Mesendoderm (in vitro differentiated cells): ENCODE results near the gene FYN.

Experiments used
- DNase-seq: peaks from one replicate; pipeline ENCODE4 v3.0.0; 2013
- H2AK5ac ChIP-seq: 2 replicates; pipeline ENCODE4 v1.6.1; 2013; ENCODE audit warnings: low read length, inconsistent platforms
- H2BK120ac ChIP-seq: 2 replicates; pipeline ENCODE4 v1.6.1; 2013; ENCODE audit warnings: low read depth, mild to moderate bottlenecking, low read length, moderate library complexity, mixed read lengths
- H2BK15ac ChIP-seq: replicated peaks from 2 replicates; pipeline ENCODE4 v1.6.1; 2013; ENCODE audit warnings: low read depth, mild to moderate bottlenecking, moderate library complexity
- H2BK5ac ChIP-seq: 2 replicates; pipeline ENCODE4 v1.6.1; 2013; ENCODE audit warnings: low read length, inconsistent platforms
- H3K18ac ChIP-seq: 2 replicates; pipeline ENCODE4 v1.6.1; 2013; ENCODE audit warnings: mild to moderate bottlenecking, low read length, mixed read lengths
- H3K23ac ChIP-seq: one replicate; pipeline ENCODE4 v1.6.1; 2013; ENCODE audit warnings: low read length
- H3K27ac ChIP-seq: 2 replicates; pipeline ENCODE4 v1.5.1; 2013; ENCODE audit warnings: low read depth, mild to moderate bottlenecking, inconsistent platforms, low read length, moderate library complexity
- H3K27me3 ChIP-seq: 2 replicates; pipeline ENCODE4 v1.6.1; 2013; ENCODE audit warnings: low read length, control low read depth, mild to moderate bottlenecking, inconsistent platforms; ENCODE audit not compliant: insufficient read depth, poor library complexity
- H3K36me3 ChIP-seq: 2 replicates; pipeline ENCODE4 v1.6.1; 2013; ENCODE audit warnings: low read length, inconsistent platforms; ENCODE audit not compliant: control insufficient read depth, insufficient read depth
- H3K4ac ChIP-seq: one replicate; pipeline ENCODE4 v1.6.1; 2013; ENCODE audit warnings: low read depth, mild to moderate bottlenecking, low read length, moderate library complexity
- H3K4me1 ChIP-seq: 2 replicates; pipeline ENCODE4 v1.6.1; 2013; ENCODE audit warnings: low read depth, low read length, inconsistent platforms; ENCODE audit not compliant: control insufficient read depth
- H3K4me2 ChIP-seq: 2 replicates; pipeline ENCODE4 v1.6.1; 2013; ENCODE audit warnings: low read length
- H3K4me3 ChIP-seq: 2 replicates; pipeline ENCODE4 v1.5.1; 2013; ENCODE audit warnings: mild to moderate bottlenecking, low read length
- H3K56ac ChIP-seq: one replicate; pipeline ENCODE4 v1.6.1; 2013; ENCODE audit warnings: low read length
- H3K79me1 ChIP-seq: 2 replicates; pipeline ENCODE4 v1.6.1; 2013; ENCODE audit warnings: low read length, inconsistent platforms
- H3K79me2 ChIP-seq: 2 replicates; pipeline ENCODE4 v1.6.1; 2013; ENCODE audit warnings: mild to moderate bottlenecking, low read length; ENCODE audit not compliant: control insufficient read depth, insufficient read depth
- H3K9ac ChIP-seq: 2 replicates; pipeline ENCODE4 v1.6.1; 2013; ENCODE audit warnings: low read length, inconsistent platforms
- H4K5ac ChIP-seq: one replicate; pipeline ENCODE4 v1.6.1; 2013; ENCODE audit warnings: low read length
- H4K8ac ChIP-seq: one replicate; pipeline ENCODE4 v1.6.1; 2013; ENCODE audit warnings: low read depth, mild to moderate bottlenecking, control low read depth, low read length, moderate library complexity
- WGBS: extraction: QIAGEN DNeasy Blood & Tissue Kit; methylation state at CpG from one replicate; pipeline ENCODE4 v1.1.7; 2013; ENCODE audit warnings: low lambda C conversion rate, missing lambda C conversion rate; ENCODE audit not compliant: insufficient coverage; ENCODE audit errors: extremely low coverage; 5-methylcytosine and 5-hydroxymethylcytosine counted together

FYN gene

GRCh38 chr6:111610548-111611172 is 262.6 kb downstream of the FYN start:
- Histone ChIP-seq H2AK5ac (no peak overlapping the region), H3K4me1 (no peaks in the 10 kb centered on the region), H4K5ac (no peak overlapping the region), H3K4me2 (no peak overlapping the region), H3K36me3 (no peaks in the 10 kb centered on the region), H3K27ac (no peak overlapping the region), H3K9ac (no peak overlapping the region), H4K8ac (no peak overlapping the region), H2BK5ac (no peak overlapping the region), H2BK120ac (no peak overlapping the region), H3K56ac (no peak overlapping the region), H3K23ac (no peak overlapping the region), H2BK15ac (no peak overlapping the region), H3K79me1 (no peaks in the 10 kb centered on the region), H3K4me3 (no peak overlapping the region), H3K18ac (no peak overlapping the region), H3K27me3 (no peaks in the 10 kb centered on the region), H3K79me2 (no peaks in the 10 kb centered on the region), H3K4ac (no peak overlapping the region)
- no peak for DNase-seq
- no CpG with 5 or more reads among the region's 2 CpGs for WGBS
